AG09309 (cell line): ENCODE results near the gene PRRC2B.

ENCODE experiments used
- DNase-seq: peaks from one replicate; pipeline ENCODE4 v3.0.0-alpha.2; 2010; ENCODE audit warnings: low read depth
- H3K4me3 ChIP-seq: 2 replicates; pipeline ENCODE4 v1.5.1; 2011; ENCODE audit warnings: mild to moderate bottlenecking, low read depth, low read length, moderate library complexity; ENCODE audit not compliant: control insufficient read depth
- TF ChIP-seq, protein P1 (sequence below): IDR thresholded peaks from 2 replicates; pipeline ENCODE4 v1.5.1; 2011; ENCODE audit warnings: mild to moderate bottlenecking, low read depth, low read length, inconsistent platforms; ENCODE audit not compliant: insufficient read depth, control insufficient read depth; ENCODE audit errors: missing control alignments

Gene PRRC2B

DNA sequence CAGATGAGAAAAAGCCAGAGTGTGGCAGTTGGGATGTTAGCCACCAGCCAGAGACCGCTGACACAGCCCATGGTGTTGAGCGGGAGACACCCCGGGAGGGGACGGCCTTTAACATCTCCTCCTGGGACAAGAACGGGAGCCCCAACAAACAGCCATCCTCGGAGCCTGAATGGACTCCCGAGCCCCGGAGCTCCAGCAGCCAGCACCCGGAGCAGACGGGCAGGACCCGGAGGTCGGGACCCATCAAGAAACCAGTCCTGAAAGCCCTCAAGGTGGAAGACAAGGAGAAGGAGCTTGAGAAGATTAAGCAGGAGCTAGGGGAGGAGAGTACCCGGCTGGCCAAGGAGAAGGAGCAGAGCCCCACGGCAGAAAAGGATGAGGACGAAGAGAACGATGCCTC is 80.8 kb downstream of the PRRC2B start:
- DNase-seq = no peak
- TF ChIP-seq, protein P1, sequence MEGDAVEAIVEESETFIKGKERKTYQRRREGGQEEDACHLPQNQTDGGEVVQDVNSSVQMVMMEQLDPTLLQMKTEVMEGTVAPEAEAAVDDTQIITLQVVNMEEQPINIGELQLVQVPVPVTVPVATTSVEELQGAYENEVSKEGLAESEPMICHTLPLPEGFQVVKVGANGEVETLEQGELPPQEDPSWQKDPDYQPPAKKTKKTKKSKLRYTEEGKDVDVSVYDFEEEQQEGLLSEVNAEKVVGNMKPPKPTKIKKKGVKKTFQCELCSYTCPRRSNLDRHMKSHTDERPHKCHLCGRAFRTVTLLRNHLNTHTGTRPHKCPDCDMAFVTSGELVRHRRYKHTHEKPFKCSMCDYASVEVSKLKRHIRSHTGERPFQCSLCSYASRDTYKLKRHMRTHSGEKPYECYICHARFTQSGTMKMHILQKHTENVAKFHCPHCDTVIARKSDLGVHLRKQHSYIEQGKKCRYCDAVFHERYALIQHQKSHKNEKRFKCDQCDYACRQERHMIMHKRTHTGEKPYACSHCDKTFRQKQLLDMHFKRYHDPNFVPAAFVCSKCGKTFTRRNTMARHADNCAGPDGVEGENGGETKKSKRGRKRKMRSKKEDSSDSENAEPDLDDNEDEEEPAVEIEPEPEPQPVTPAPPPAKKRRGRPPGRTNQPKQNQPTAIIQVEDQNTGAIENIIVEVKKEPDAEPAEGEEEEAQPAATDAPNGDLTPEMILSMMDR = no peak
- no peak overlapping the region for H3K4me3 ChIP-seq

DNA sequence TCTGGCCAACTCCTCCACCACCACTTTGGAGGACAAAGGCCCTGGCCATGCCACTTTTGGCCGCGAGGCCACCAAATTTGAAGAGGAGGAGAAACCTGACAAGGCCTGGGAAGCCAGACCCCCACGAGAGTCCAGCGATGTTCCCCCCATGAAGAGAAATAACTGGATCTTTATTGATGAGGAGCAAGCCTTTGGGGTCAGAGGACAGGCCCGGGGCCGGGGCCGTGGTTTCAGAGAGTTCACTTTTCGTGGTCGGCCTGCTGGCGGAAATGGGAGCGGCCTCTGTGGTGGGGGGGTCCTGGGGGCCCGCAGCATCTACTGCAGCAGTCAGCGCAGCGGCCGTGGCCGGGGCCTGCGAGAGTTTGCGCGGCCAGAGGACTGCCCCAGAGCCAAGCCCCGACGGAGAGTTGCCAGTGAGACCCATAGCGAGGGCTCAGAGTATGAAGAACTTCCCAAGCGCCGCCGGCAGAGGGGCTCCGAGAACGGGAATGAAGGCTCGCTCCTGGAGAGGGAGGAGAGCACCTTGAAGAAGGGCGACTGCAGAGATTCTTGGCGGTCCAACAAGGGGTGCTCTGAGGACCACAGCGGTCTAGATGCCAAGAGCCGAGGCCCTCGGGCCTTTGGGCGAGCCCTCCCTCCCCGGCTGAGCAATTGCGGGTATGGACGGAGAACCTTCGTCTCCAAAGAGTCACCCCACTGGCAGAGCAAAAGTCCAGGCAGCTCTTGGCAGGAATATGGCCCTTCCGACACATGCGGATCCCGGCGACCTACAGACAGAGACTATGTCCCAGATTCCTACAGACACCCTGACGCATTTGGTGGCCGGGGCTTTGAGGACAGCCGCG is 81.4 kb downstream of the PRRC2B start:
- H3K4me3 ChIP-seq = no peak overlapping the region
- DNase-seq = no peak
- TF ChIP-seq, protein P1 = no peak

DNA sequence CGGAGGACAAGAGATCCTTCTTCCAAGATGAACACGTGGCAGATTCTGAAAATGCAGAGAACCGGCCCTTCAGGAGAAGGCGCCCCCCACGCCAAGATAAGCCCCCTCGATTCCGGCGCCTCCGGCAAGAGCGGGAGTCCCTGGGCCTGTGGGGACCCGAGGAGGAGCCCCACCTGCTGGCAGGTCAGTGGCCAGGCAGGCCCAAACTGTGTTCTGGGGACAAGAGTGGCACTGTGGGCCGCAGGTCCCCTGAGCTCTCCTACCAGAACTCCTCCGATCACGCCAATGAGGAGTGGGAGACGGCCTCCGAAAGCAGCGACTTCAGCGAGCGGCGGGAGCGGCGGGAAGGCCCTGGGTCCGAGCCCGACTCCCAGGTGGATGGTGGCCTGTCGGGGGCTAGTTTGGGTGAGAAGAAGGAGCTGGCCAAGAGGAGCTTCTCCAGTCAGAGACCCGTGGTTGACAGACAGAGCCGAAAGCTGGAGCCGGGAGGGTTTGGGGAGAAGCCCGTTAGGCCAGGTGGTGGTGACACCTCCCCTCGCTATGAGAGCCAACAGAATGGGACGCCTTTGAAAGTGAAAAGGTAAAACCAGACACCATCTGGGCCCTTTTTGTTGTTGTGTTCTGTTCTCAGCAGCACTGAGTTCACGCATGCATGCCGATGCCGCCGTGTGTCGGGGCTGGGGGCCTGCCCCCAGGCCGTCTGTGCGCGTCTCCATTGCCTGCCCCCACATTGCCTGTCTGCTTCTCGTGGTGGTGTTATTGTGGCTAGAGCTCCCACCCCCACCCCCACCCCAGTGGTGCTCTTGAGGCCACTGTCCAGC is 82.3 kb downstream of the PRRC2B start:
- no peak overlapping the region for H3K4me3 ChIP-seq
- TF ChIP-seq, protein P1 = peak; percentile 53
- DNase-seq = no peak

DNA sequence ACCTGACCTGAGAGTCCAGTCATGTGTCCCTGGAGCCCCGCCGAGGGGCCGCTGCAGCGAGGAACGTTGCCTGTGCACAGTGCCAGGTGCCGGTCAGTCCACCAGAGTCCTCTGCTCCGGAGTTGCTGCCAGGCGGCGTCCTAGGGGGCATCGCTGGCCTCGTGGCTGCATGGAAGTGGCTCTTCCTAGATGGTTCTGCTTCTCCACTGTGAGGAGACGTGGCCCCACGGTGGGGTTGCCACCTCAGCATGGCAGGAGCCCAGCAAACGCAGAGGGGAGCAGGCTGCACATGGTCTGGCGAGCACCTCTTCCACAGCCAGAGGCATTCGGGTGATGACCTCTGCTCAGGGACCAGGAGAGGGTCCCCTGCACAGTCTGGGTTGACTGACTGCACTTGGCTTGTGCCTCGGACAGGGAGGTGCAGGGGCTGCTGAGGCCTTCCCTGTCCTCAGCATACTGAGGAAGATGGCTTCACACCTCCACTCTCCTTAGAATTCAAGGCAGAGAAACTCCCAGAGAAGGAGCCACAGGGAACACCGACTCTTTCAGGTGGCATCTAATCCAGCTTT is 83.0 kb downstream of the PRRC2B start:
- H3K4me3 ChIP-seq = no peak overlapping the region
- DNase-seq = no peak
- TF ChIP-seq, protein P1 = no peak

DNA sequence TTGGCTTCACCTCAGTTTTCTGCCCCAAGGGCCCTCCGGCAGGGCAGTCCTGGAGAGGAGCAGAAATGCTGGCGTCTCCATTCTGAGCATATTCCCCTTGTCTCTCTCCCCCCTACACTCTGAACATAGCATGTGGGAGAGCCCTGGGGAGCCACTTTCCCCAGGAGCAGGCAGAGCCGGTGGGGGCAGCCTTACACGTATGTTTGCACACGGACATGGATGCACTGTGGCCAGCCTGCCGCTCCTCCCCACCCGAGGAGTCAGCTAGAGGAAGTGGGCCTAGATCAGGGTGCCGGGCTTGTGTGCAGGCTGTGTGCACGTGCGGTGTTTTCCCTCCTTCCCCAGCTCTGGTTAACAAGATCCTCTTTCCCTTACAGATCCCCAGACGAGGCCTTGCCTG is 83.5 kb downstream of the PRRC2B start:
- no peak for DNase-seq
- H3K4me3 ChIP-seq = no peak overlapping the region
- TF ChIP-seq, protein P1 = no peak

DNA sequence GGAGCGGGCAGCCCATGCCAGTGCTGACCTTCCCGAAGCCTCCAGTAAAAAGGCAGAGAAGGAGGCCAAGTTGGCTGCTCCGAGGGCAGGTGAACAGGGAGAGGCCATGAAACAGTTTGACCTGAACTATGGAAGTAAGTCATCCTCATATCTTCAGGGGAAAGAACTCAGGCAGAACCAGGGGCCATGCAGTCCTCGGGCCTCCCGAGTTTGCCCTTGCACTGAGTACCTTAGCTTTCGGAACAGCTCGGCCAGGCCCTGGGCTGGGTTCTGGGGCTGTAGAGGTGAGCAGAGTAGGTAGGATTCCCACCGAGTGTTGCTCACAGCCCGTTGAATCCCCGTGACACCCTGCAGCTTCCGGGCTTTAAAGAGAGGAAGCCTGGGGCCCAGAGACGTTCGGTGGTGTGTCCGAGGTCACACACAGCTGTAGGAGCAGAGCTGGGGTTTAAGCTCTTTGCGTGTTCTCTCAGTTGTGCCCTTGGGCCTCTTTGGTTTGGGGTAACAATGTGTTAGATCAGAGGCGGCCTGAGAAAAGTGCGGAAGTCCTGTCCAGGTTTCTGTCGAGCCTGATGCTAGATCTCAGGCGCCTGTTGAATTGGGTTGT is 84.0 kb downstream of the PRRC2B start:
- DNase-seq = no peak
- TF ChIP-seq, protein P1 = no peak
- H3K4me3 ChIP-seq = no peak overlapping the region
